HG03558 (cell line): Measurements from ENCODE around the gene ISCA2.

ENCODE experiments used
- ATAC-seq: cut with Tn5 transposase; IDR thresholded peaks from one replicate; pipeline ENCODE4 v1.9.1; 2021; ENCODE audit warnings: moderate number of reproducible peaks; ENCODE audit not compliant: unreplicated experiment; ENCODE audit errors: extremely low read depth

The ISCA2 gene

DNA sequence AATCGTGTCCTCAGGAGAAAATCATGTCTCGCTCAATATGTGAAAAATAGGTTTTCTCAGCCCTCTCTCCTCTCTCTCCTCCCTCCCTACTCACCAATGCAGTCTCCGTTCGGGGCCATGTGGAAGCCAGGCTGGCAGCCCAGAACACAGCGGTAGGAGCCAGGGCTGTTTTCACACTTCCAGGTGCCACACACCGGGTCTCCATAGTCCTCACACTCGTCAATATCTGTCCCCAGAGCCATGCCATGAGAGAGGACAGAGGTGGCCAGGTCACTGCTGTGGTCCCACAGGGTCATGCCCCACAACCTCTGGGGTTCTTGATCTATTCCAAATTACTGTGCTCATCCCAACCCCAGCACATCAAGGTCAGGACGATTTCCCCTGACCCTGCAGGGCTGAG is 13.5 kb downstream of the ISCA2 start:
- no peak for ATAC-seq

- no peak for ATAC-seq
Observed at GRCh38 chr14:74507840-74508239, 14.3 kb downstream of the ISCA2 start.

DNA sequence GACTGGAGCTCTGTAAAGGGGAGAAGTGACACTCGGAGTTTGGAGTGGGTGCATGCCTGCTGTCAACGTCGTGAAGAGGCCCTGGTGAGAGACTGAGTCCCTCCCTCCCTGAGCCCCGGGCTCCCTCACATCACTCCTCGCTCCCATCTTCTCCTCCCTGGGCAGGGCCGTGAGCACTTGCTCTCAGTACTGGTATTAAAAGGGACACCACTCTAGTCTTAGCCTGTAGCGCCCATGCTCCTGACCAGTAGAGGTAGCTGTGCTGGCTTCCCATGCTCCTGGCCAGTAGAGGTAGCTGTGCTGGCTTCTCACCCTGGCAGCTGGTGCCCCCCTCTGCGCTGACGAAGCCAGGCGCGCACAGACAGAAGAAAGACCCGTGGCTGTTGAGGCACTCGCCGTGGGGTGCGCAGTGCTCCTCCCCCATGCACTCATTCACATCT is 14.7 kb downstream of the ISCA2 start:
- no peak for ATAC-seq

GRCh38 chr14:74508844-74509428 is 15.4 kb downstream of the ISCA2 start:
- no peak for ATAC-seq

DNA sequence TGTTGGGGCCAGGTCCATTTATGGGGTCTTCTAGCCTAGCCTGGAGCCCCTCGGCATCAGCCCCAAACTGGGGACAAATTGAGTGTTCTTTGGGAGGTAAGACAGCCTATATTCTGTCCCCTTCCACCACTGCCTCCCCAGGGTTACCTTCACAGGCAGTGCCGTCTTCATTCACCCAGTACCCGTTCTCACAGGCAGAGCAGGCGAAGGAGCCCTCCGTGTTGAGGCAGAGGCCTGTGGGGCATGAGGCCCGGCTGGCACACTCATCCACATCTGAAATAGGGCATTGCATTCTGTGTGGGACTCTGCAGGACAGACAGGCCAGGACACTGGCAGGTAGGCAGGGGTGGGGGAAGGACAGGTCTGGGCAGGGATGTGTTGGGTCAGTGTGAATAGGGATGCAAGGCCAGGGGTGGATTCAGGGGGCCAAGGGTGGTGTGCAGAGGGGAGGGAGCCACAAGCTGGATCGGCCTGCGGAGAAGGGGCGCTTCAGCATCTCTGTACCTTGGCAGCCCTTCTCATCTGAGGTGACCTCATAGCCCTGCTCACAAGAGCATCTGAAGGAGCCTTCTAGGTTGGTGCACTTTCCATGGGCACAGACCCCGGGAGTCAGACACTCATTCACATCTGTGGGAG is 16.1 kb downstream of the ISCA2 start:
- ATAC-seq: no peak

GRCh38 chr14:74510223-74510931 is 16.8 kb downstream of the ISCA2 start:
- ATAC-seq: no peak

DNA sequence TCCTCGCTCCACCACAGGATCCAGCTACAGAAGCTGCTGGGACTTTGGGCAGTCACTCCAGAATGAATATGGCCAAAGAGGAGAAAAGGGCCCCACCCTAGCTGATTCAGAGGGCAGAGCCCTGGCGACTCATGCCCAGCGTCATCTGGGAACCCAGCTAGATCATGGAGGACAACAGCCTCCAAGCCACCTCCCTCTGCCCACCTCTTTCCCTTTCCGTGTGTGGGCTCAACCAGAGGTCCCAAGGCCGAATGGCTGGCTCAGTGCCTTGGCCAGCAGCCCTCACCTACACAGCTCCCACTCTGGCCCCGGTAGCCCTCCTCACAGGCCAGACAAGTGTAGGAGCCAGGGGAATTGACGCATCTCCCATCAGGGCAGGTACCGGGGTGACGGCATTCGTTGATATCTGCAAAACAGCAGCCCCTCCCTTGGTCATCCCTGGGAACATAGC is 17.4 kb downstream of the ISCA2 start:
- no peak for ATAC-seq

DNA sequence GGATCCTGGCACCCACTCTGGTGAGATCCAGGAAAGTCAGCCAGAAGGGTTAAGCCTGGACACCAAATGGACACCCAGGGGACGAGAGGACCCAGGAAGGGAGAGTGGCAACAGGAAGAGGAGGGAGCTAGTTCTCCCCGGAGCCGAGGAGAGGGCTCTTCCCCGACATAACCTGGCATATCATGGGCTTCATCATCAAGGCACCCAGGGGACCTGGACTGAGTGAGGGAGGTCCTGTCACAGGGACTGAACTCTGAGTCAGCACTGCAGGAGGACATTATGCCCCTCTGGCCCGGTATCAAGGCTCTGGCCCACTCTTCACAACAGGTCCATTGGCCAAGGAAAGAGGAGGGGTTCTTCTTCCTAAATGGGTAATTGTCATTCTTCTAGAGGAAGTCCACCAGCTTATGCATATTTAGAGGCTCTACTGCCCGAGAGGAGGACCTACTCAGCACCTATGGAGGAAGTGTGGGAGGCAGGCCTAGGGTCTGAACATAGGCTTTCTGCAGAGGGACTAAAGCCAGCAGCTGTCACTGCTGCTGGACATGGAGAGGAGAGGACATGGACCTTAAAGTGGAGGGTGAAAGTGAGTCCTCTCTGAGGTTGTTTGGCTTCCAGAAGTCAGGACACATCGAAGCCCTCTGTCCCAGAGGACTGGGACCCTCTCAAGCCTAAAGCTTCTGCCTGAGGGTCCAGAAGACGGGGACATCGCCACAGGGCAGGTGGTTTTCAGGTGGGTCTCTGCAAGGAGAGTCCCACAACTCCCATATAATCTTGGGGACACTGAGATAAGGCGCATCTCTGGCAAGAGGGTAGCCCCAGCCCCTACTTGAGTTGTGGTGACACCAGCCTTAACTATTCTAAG is 18.6 kb downstream of the ISCA2 start:
- ATAC-seq: no peak

- ATAC-seq: no peak
Observed at GRCh38 chr14:74514471-74514941, 20.9 kb downstream of the ISCA2 start.

DNA sequence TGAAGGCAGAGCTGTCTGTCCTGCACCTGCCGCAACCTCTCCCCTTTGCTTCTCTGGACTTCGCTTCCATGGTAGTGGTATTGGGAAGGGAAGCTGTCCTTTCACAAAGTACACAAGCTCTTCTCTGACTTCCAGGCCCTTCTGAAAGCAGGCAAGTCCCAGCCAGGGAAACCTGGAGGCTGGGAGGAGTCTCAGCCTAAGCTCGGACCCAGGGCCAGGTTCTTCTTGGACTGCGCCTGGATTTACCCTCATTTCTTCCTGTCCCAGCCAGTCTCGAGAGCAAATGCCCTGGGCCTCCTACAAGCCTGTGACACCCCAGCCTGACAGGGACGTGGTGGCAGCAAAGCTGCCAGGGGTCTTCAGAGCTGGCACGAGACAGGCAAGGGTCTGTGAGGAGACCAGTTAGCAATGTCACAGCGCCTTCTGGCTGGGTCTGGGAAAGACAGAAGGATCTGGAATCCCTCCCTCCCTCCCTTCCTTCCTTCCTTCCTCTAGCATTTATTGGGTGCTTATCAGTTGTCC is 22.4 kb downstream of the ISCA2 start:
- no peak for ATAC-seq

DNA sequence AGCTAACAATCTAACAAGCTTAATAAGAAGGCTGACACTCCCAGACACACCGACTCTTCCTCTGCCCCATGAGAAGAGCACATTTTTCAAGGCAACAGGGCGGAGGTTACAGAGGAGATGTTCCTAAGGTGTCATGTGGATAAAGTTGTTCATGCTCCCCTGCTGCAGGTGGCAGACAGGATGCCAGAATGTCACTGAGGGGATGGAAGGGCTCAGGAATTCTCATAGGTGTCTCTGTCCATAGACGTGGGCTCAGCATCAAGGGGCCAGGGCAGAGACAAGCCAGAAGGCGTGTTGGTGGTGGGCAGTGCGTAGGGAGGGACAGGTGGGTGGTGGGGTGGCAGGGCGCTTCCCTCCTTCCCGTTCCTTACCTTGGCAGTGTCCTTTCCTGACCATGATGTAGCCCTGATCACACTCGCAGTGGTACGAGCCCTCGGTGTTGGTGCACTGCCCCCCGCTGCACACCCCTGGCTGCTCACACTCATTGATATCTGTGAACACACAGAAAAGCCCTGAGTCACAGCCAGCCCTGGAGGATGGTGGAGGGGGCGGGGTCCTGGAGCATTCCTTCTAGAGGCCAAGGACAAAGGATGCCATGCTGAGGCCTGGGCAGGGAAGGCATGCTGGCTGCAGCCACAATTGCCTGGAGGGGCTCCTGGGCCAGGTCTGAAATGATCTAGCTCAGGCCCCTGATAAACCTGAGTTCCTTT is 23.0 kb downstream of the ISCA2 start:
- ATAC-seq: no peak

DNA sequence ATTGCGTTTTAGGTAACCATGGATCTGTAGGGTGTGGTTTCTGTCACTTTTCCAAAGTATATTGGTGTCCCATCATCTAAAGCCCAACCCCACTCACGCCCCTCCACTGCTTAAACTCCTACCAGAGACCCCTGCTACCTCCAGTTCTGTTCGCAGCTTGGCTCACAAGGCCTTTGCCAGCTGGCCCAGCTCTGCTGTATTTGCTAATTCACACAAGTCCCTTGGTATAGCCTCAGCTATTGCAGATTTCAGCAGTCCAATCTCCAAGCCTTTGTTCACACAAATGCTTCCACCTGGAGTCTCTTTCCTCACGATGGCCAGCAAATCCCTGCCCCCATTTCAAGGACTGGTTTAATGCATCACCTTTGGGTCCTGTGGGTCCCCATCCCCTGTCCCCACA is 24.2 kb downstream of the ISCA2 start:
- no peak for ATAC-seq

- no peak for ATAC-seq
Observed at GRCh38 chr14:74518221-74518620, 24.7 kb downstream of the ISCA2 start.

DNA sequence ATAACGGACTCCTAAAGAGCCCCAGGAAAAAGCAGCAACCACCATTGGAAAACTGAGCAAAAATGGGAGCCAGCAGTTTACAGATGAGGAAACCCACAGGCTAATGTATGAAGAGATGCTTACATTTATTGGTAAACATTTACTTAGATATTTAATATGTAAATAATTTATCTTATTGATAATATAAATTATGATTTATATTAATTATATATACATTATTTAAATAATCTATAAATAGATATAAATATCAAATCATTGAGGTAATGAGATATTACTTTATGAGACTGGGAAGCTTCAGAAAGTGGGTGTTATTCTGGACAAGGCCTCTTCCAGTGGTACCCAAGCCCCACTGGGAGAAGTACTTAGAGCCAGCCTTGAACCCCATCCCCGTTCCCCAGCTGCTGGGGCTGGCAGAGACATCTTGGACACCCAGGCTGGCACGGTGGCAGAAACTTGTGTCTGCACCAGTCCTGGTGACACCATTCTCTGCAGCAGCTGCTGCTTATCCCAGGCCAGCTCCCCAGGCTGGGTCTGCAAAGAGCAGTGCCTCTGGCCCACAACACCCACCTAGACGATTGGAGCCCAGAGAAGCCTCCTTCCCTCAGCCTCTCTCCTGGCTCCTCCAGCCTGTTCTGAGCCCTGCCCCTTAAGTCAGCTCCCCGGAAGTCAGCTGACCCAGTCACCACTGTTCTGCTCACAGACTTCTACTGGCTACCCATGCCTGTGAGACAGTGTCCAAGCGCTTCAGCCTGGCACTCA is 25.9 kb downstream of the ISCA2 start:
- no peak for ATAC-seq

- no peak for ATAC-seq
Observed at GRCh38 chr14:74521756-74522155, 28.2 kb downstream of the ISCA2 start.

DNA sequence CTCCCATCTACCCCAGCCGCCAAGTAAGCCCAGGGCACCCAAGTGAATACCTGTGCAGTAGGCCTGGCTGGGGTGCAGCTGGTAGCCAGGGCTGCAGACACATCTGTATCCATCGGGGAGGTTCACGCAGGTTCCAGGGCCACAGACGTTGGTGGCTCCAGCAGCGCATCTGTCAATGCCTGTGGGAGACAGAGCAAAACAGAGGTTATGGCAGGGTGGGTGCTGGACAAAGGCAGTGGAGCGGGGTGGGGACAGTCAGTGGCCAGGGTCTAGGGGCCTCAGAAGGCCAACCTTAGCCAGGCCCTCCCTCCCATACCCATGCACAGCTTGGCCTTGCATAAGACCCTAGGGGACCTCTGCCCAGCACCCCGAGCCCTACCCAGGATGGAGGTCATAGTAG is 29.2 kb downstream of the ISCA2 start:
- no peak for ATAC-seq

DNA sequence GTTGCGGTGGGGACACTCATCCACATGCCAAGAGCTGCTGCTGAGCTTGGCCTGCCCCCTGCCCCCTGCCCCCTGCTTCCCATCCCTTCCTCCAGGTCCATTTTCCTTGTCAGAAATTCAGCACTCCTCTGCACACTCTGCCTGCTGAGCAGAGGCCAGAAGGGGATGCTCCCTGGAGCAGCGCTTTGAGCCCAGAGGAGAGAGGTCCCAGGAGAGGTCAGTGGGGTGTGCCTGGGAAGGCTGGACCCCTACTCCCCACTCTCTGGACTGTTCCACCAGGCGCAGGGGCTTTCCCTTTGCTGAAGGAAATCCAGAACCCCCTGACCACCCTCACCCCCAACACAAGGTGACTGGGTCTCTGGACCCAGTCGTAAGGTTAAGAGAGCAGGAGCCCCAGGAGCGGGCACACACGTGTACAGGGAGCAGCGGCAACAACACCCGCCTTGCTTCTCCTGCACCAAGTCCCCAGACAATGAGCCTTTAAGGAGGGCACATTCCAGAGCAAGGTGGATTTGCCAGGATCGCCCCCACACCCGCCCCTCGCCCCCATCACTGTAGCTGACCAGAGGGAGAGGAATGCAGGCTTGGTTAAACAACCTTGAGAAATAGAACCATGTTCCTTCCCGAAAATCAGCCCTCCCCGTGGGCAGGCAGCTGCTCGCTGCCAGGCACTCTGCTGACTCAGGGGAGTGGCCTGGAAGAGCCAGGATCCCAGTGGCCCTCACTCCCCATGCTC is 30.7 kb downstream of the ISCA2 start:
- ATAC-seq: no peak

DNA sequence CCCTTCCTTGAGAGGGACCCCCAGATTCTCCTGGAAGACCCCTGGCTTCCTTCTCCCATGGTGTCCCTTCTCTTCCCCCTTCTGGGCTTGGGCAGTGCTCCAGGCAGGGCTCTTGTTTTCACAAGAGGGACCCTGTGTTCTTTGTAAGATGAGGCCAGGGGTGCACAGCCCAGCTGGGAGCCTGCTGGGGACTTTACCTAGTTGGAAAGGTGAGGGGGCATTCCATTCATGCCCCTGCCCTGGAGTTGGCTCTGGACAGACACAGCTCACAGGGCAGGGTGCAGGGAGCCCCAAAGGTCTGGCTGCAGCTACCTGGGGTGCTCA is 31.2 kb downstream of the ISCA2 start:
- no peak for ATAC-seq
